AML-193 (cell line): Measurements from ENCODE around the gene CPD.
"Not testable (repeated sequence)": the region's sequence is repeated elsewhere in the genome, so short reads cannot be mapped to it uniquely, and the experiment has no call there.

Source experiments
- DNase-seq, 2 experiments: peaks; one replicate each; lab custom pipeline; 2025; lab: John Stamatoyannopoulos, UW

Gene CPD

GRCh38 chr17:30378825-30379302 lies at the start of gene CPD:
Gene CPD, plus strand, starts transcription at chr17:30378927. Its CDS starts 54 bp downstream, at chr17:30378981.
- DNase-seq: peak; percentile 96 to 97

- peak; percentile 16 to 40 for DNase-seq
Observed at GRCh38 chr17:30332057-30332542, 46.6 kb upstream of the CPD start.

GRCh38 chr17:30333503-30334360 lies 45.0 kb upstream of the CPD start, which contains the start of gene TMIGD1:
Gene TMIGD1, minus strand, starts transcription at chr17:30334057. Its CDS starts 1,924 bp downstream, at chr17:30332133.
- DNase-seq: no peak

- DNase-seq: no peak
Observed at GRCh38 chr17:30334421-30334820, 44.3 kb upstream of the CPD start.

- peak; percentile 91 to 95 for DNase-seq
Observed at GRCh38 chr17:30336369-30337171, 42.2 kb upstream of the CPD start.

GRCh38 chr17:30337393-30337999 lies 41.2 kb upstream of the CPD start:
- DNase-seq: peak; percentile 20 to 31

GRCh38 chr17:30339086-30339485 lies 39.6 kb upstream of the CPD start:
- DNase-seq: no peak

- no peak for DNase-seq
Observed at GRCh38 chr17:30340801-30341356, 37.8 kb upstream of the CPD start.

GRCh38 chr17:30341703-30342249 lies 37.0 kb upstream of the CPD start:
- DNase-seq: no peak

GRCh38 chr17:30343244-30343643 lies 35.5 kb upstream of the CPD start:
- not testable (repeated sequence) for DNase-seq

- no peak for DNase-seq
Observed at GRCh38 chr17:30343796-30344195, 34.9 kb upstream of the CPD start.

GRCh38 chr17:30344283-30345088 lies 34.2 kb upstream of the CPD start:
- DNase-seq: peak; percentile 100

GRCh38 chr17:30345089-30345433 lies 33.7 kb upstream of the CPD start:
- no peak for DNase-seq

- no peak for DNase-seq
Observed at GRCh38 chr17:30345527-30346075, 33.1 kb upstream of the CPD start.

GRCh38 chr17:30346221-30346795 lies 32.4 kb upstream of the CPD start:
- no peak for DNase-seq

GRCh38 chr17:30347488-30347887 lies 31.2 kb upstream of the CPD start:
- no peak for DNase-seq

GRCh38 chr17:30349252-30349651 lies 29.5 kb upstream of the CPD start:
- no peak for DNase-seq

GRCh38 chr17:30351263-30351662 lies 27.5 kb upstream of the CPD start:
- peak; percentile 91 to 93 for DNase-seq

GRCh38 chr17:30351735-30352134 lies 27.0 kb upstream of the CPD start:
- peak; percentile 43 to 55 for DNase-seq

GRCh38 chr17:30352240-30352814 lies 26.4 kb upstream of the CPD start:
- no peak for DNase-seq
